Aorta (tissue), 5 donors: Measurements from ENCODE around the gene SMIM10. TPM values are rescaled to one million over a fixed set of nuclear protein-coding genes. Genes with fewer than 3 reads are reported as not detected.

Source experiments
- ATAC-seq: fragments of 200-7000 bp; cut with Tn5 transposase; one replicate; pipeline ENCODE4 v1.9.1; 2022; ENCODE audit warnings: moderate library complexity; ENCODE audit not compliant: low FRiP score
- DNase-seq, 2 donors: peaks; one replicate each; pipeline ENCODE4 v3.0.0-alpha.2; 2020
- H3K27ac ChIP-seq, 2 donors: one replicate each; pipeline ENCODE4 v1.5.1; 2013; ENCODE audit warnings: low read length in 2 of 2, mild to moderate bottlenecking in 2 of 2, moderate library complexity in 2 of 2, control low read depth in 1 of 2, inconsistent platforms in 1 of 2, low read depth in 1 of 2
- H3K27me3 ChIP-seq, 2 donors: one replicate each; pipeline ENCODE4 v1.6.1; 2013; ENCODE audit warnings: control low read depth in 1 of 2, low read length in 1 of 2, mild to moderate bottlenecking in 1 of 2, moderate library complexity in 1 of 2; ENCODE audit not compliant: insufficient read depth in 2 of 2, control insufficient read depth in 1 of 2
- H3K36me3 ChIP-seq, 2 donors: one replicate each; pipeline ENCODE4 v1.6.1; 2013; ENCODE audit warnings: control low read depth in 1 of 2, low read length in 1 of 2, mild to moderate bottlenecking in 1 of 2; ENCODE audit not compliant: insufficient read depth in 2 of 2, control insufficient read depth in 1 of 2
- H3K4me1 ChIP-seq, 2 donors: one replicate each; pipeline ENCODE4 v1.6.1; 2013; ENCODE audit warnings: low read length in 2 of 2, control low read depth in 1 of 2, mild to moderate bottlenecking in 1 of 2, moderate library complexity in 1 of 2; ENCODE audit not compliant: insufficient read depth in 2 of 2, control insufficient read depth in 1 of 2
- H3K4me3 ChIP-seq, 2 donors: one replicate each; pipeline ENCODE4 v1.5.1; 2013; ENCODE audit warnings: low read length in 2 of 2, control low read depth in 1 of 2, mild to moderate bottlenecking in 1 of 2
- H3K9me3 ChIP-seq: one replicate; pipeline ENCODE4 v1.6.1; 2013; ENCODE audit warnings: mild to moderate bottlenecking, low read length; ENCODE audit not compliant: control insufficient read depth
- WGBS, 2 donors: extraction: QIAGEN DNeasy Blood & Tissue Kit; methylation state at CpG; one replicate each; pipeline ENCODE4 v1.1.7; 2013; 5-methylcytosine and 5-hydroxymethylcytosine counted together
- intact Hi-C, 2 donors: fragments of 100-400 bp; cut with DNase I; formaldehyde crosslinking; loops; one replicate each; pipeline versions ENCODE4 v1.14.2 to v1.15.0; 2022
- polyA plus RNA-seq, 2 donors: library from polyadenylated mRNA; stranded (reverse); fragments of 200-250 nt; gene quantifications; one replicate each; pipeline ENCODE4 v1.2.3, GENCODE V29; 2013
- total RNA-seq, 2 donors: library from RNA; stranded (reverse); fragmentation: NEBNext Ultra II Directional; extraction: Animal tissue kit (Norgen Biotek cat#: 25700); gene quantifications; one replicate each; pipeline ENCODE4 v1.2.1, GENCODE V29; 2021
- donor health status: healthy with polysubstance abuse.
- donor health status: Bipolar disorder and iron deficiency.
- donor health status: DM: no; HTN: no; CAD: no.
- donor health status: DM: no; HTN: no; CAD: no.
- donor health status: DM: yes; HTN: yes; CAD: no.

The SMIM10 gene
- total and polyA plus RNA-seq, 4 donors, result 11.8 to 85.4 (median 22.7) TPM

DNA sequence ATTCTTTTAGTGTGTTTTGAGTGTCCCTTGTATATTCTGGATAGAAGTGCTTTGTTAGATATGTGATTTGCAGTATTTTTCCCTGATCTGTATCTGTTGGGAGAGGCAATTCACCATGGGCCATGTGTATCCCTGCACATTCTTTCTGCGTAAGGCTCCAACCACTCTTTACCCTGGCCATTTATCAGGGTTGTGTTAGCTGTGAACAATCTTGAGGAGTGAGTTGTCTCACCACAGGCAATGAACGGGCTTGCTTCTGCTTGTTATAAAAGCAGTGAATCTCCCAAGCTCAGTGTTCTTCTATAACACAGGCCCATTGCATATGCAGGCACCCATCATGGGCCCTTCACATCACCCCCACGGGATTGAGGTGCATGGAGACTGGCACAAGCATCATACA lies 18.9 kb upstream of the SMIM10 start:
- DNase-seq (no peak), ATAC-seq (no peak)
- H3K36me3 ChIP-seq, result no peaks in the 10 kb centered on the region
- H3K4me3 ChIP-seq, result no peak overlapping the region
- intact Hi-C loops, result no loop called here
- H3K27me3 ChIP-seq, result no peaks in the 10 kb centered on the region
- H3K27ac ChIP-seq, result no peak overlapping the region
- H3K4me1 ChIP-seq, result no peaks in the 10 kb centered on the region
- WGBS, 2 donors, result 53 to 87% methylated on average over 3 of the region's 3 CpGs
- no peaks in the 10 kb centered on the region for H3K9me3 ChIP-seq

GRCh38 chrX:134975516-134975915 lies 15.3 kb upstream of the SMIM10 start:
- ATAC-seq, result no peak
- H3K36me3 ChIP-seq, result no peaks in the 10 kb centered on the region
- 85 to 88% methylated on average over 1 of the region's 1 CpG for WGBS, 2 donors

DNA sequence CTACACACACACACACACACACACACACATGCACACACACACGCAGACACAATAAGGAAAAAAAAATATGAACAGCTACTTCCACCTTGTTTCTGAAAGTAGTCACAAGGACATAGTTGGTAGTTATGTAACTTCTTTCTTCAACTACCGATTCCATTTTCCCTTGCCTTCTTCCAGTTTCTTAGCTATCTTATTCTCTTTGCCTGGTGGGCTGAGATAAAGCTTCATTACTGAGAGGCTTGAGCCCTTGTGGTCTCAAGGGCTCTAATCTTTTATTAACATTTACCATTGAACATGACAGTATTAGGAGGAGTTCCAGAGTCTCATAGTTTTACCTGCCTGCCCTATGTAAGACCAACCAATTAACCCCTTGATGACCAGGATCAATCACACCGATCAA lies 8.9 kb upstream of the SMIM10 start:
- H3K4me3 ChIP-seq, result no peak overlapping the region
- intact Hi-C loops, result no loop called here
- no peaks in the 10 kb centered on the region for H3K36me3 ChIP-seq
- no peaks in the 10 kb centered on the region for H3K9me3 ChIP-seq
- ATAC-seq, result no peak
- H3K27me3 ChIP-seq, result no peaks in the 10 kb centered on the region
- no peak for DNase-seq
- WGBS, 2 donors, result 83 to 90% methylated on average over 3 of the region's 3 CpGs
- H3K27ac ChIP-seq, result no peak overlapping the region
- no peaks in the 10 kb centered on the region for H3K4me1 ChIP-seq

More at GRCh38 chrX:134975516-134975915, 15.3 kb upstream of the SMIM10 start:
- H3K27ac ChIP-seq, result no peak overlapping the region
- no peak overlapping the region for H3K4me3 ChIP-seq
- H3K4me1 ChIP-seq, result no peaks in the 10 kb centered on the region
- no peaks in the 10 kb centered on the region for H3K27me3 ChIP-seq
- intact Hi-C loops, result no loop called here
- H3K9me3 ChIP-seq, result no peaks in the 10 kb centered on the region
- DNase-seq, result no peak

GRCh38 chrX:134982748-134983147 lies 8.0 kb upstream of the SMIM10 start:
- ATAC-seq, result no peak

GRCh38 chrX:134985479-134985878 lies 5.3 kb upstream of the SMIM10 start:
- Histone ChIP-seq H3K9me3 (no peaks in the 10 kb centered on the region), H3K4me1 (no peaks in the 10 kb centered on the region), H3K36me3 (no peaks in the 10 kb centered on the region), H3K27ac (no peak overlapping the region), H3K4me3 (no peak overlapping the region), H3K27me3 (no peaks in the 10 kb centered on the region)
- WGBS, 2 donors, result 84 to 92% methylated on average over 4 of the region's 4 CpGs
- intact Hi-C loops, result no loop called here
- no peak for DNase-seq
- no peak for ATAC-seq

More at GRCh38 chrX:134982748-134983147, 8.0 kb upstream of the SMIM10 start:
- H3K9me3 ChIP-seq, result no peaks in the 10 kb centered on the region
- no peaks in the 10 kb centered on the region for H3K36me3 ChIP-seq
- intact Hi-C loops, result no loop called here
- no peak overlapping the region for H3K27ac ChIP-seq
- no peak for DNase-seq
- H3K4me3 ChIP-seq, result no peak overlapping the region
- no peaks in the 10 kb centered on the region for H3K27me3 ChIP-seq
- 65 to 97% methylated on average over 2 of the region's 2 CpGs for WGBS, 2 donors
- H3K4me1 ChIP-seq, result no peaks in the 10 kb centered on the region

DNA sequence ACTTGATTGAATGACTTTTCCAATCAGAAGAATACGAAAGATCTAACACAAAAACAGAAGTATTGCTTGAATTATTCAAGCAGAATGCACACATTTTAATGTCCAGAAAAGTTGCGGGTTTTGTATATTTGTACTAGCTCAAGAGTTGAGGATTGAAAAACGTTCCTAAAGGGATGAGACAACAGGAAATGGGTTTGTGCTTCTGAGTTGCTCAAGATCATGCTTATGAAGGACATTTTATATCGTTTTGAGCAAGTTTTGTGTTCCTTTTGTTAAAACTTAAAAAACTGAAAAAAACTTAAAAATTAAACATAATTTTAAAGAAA lies 353 bp upstream of the SMIM10 start:
- 44 to 45% methylated on average over 4 of the region's 4 CpGs for WGBS, 2 donors
- intact Hi-C loops, result no loop called here
- Histone ChIP-seq H3K9me3 (no peaks in the 10 kb centered on the region), H3K27ac (no peak overlapping the region), H3K4me1 (no peaks in the 10 kb centered on the region), H3K36me3 (no peaks in the 10 kb centered on the region), H3K27me3 (no peaks in the 10 kb centered on the region), H3K4me3 (no peak overlapping the region)
- ATAC-seq (no peak), DNase-seq (no peak)

DNA sequence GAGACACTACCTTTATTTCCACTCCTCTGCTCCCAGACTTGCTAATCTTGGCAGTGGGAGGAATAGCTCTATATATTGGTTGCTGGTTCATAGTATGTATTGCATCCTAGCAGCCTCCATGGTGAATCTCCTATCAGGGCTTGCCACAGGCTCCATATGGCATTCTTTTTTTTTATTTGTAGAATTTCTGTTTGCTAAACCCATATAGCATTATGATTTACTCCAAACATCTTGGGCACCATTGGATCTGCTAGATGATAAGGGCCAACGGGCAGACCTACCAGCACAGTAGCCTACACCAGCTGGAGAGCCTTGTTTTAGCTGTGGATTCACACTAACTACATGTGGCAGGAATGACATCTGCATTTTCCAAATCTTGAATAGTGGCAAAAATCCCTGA lies 6.9 kb downstream of the SMIM10 start:
- intact Hi-C loops, result no loop called here
- ATAC-seq (no peak), DNase-seq (no peak)
- H3K4me3 ChIP-seq, result no peak overlapping the region
- 47 to 95% methylated on average over 1 of the region's 1 CpG for WGBS, 2 donors
- no peaks in the 10 kb centered on the region for H3K27me3 ChIP-seq
- no peak overlapping the region for H3K27ac ChIP-seq
- H3K4me1 ChIP-seq, result peaks cover 0 to 2% of the 10 kb centered on the region in 2 donors
- no peaks in the 10 kb centered on the region for H3K36me3 ChIP-seq
- H3K9me3 ChIP-seq, result no peaks in the 10 kb centered on the region

- no peak for DNase-seq
- ATAC-seq, result no peak
- H3K36me3 ChIP-seq, result no peaks in the 10 kb centered on the region
- peaks cover 0 to 2% of the 10 kb centered on the region in 2 donors for H3K4me1 ChIP-seq
- no peak overlapping the region for H3K4me3 ChIP-seq
- WGBS, 2 donors, result 88 to 95% methylated on average over 4 of the region's 4 CpGs
- H3K27ac ChIP-seq, result no peak overlapping the region
- intact Hi-C loops, result no loop called here
- H3K27me3 ChIP-seq, result no peaks in the 10 kb centered on the region
- no peaks in the 10 kb centered on the region for H3K9me3 ChIP-seq
These were observed 7.5 kb downstream of the SMIM10 start for GRCh38 chrX:134998246-134998645.

DNA sequence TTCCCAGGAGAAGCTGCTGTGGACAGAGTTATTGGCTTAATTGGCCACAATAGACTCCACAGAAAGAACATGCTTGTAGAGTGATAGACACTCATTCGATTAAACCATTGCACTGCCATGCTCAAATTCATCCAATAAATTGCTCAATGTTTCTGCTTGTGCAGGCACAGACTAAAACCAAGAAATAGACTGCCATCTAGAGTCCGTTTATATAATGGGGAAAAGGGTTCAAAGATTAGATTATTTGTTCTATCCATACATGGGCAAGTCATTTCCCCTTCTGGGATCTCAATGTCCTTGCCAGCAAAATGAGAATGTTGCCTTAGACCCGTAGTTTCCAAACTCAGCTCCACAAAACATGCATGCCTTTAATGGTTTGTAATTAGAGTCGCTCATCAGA lies 8.7 kb downstream of the SMIM10 start:
- intact Hi-C loops, result no loop called here
- DNase-seq (no peak), ATAC-seq (peak; percentile 56)
- Histone ChIP-seq H3K4me1 (peaks cover 0 to 2% of the 10 kb centered on the region in 2 donors), H3K9me3 (no peaks in the 10 kb centered on the region), H3K27me3 (no peaks in the 10 kb centered on the region), H3K4me3 (no peak overlapping the region), H3K27ac (peak overlapping the region in 1 of 2 donors; percentile 92), H3K36me3 (no peaks in the 10 kb centered on the region)
- 10 to 14% methylated on average over 4 of the region's 4 CpGs for WGBS, 2 donors
